ENCODE data around the gene LRRC46.

The LRRC46 gene

GRCh38 chr17:47831934-47832327 lies 461 bp downstream of the LRRC46 start:
- H3K4me3 ChIP-seq (ENCODE audit: low read length): peak overlapping the region; percentile 68
- no peak for DNase-seq (ENCODE audit: low read depth)
- no peak for TF ChIP-seq CTCF (IDR thresholded peaks at IDR 0.05; ENCODE audit: insufficient read depth, low read depth, low read length, missing control alignments)

DNA sequence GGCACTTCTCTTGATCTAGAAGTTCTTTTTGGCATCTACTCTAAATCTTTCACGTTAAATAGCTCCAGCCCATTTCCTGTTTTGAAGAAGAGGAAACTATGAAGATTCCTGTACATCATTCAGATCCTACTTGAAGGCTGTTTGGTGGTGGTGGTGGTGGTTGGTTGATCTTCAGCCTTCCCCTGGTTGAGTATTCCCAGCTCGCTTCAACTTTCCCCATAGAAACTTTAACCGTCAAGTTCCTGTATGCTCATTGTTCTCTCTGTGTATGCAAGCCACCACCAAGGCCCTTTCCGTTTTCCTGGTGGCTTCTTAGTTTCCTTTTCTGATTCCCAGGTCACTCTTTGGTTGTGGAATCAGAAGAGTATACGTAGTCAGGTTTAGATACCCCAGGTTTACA lies 3.3 kb downstream of the LRRC46 start:
- H3K4me3 ChIP-seq (ENCODE audit: low read length): no peak overlapping the region
- no peak for TF ChIP-seq CTCF (IDR thresholded peaks at IDR 0.05; ENCODE audit: insufficient read depth, low read depth, low read length, missing control alignments)
- no peak for DNase-seq (ENCODE audit: low read depth)

DNA sequence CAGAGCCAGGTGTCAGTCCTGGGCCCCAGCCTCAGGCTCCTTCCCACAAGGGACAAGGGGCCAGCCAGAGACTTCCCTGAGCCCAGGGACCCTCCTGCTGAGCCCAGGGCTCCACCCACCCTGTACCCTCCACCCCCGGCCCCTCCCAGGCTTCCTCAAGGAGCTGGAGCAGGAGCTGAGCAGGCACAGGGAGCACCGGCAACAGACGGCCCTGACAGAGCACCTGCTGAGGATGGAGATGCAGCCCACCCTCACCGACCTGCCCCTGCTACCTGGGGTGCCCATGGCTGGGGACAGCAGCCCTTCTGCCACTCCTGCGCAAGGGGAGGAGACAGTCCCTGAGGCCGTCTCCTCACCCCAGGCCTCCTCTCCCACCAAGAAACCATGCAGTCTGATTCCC lies 5.1 kb downstream of the LRRC46 start:
- TF ChIP-seq CTCF (IDR thresholded peaks at IDR 0.05; ENCODE audit: insufficient read depth, low read depth, low read length, missing control alignments): no peak
- H3K4me3 ChIP-seq (ENCODE audit: low read length): no peak overlapping the region
- DNase-seq (ENCODE audit: low read depth): no peak

DNA sequence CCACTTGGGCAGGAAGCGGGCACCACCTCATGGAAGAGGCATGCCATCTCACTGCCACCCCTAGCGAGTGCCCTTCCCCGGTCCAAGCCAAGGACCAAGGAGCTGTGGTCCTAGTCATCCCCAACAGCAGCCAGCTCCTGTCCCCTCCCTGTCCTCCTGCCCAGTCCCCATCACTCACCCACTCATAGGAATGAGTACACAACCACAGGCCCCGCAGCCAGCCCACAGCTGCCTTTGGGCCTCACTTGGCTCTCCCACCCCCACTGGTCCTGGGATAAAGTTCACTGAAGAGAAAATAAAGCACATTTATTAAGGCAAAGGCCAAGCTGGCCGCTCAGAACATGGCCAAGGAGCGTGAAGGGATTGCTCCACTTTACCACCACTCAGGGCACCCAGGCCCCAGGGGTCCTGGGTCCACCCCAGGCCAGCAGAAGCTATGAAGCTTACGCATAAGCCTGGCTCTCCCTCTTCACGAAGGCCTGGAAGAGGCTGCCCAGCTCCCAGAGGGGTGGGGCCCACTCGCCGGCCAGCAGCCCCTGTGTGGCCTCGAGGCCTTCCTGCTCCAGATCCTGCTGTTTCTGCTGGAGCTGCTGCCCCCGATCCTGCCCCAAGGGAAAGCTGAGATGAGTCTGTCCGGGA lies 6.0 kb downstream of the LRRC46 start:
- no peak overlapping the region for H3K4me3 ChIP-seq (ENCODE audit: low read length)
- TF ChIP-seq CTCF (IDR thresholded peaks at IDR 0.05; ENCODE audit: insufficient read depth, low read depth, low read length, missing control alignments): no peak
- no peak for DNase-seq (ENCODE audit: low read depth)

GRCh38 chr17:47838636-47839035 lies 7.2 kb downstream of the LRRC46 start:
- no peak overlapping the region for H3K4me3 ChIP-seq (ENCODE audit: low read length)
- no peak for TF ChIP-seq CTCF (IDR thresholded peaks at IDR 0.05; ENCODE audit: insufficient read depth, low read depth, low read length, missing control alignments)
- DNase-seq (ENCODE audit: low read depth): no peak

GRCh38 chr17:47839071-47839470 lies 7.6 kb downstream of the LRRC46 start:
- TF ChIP-seq CTCF (IDR thresholded peaks at IDR 0.05; ENCODE audit: insufficient read depth, low read depth, low read length, missing control alignments): no peak
- H3K4me3 ChIP-seq (ENCODE audit: low read length): no peak overlapping the region
- no peak for DNase-seq (ENCODE audit: low read depth)

All from epithelial cell of esophagus (primary cell).